NCI-H2227 (cell line): ENCODE measurements around the gene PIAS1.
A peak's percentile ranks its signal among the peaks of the same experiment; 100 is the strongest.
"Not testable (repeated sequence)": the region's sequence is repeated elsewhere in the genome, so short reads cannot be mapped to it uniquely, and the experiment has no call there.

ENCODE experiments used
- DNase-seq: peaks from one replicate; lab custom pipeline; 2025; ENCODE audit not compliant: unreplicated experiment; lab: John Stamatoyannopoulos, UW

Gene PIAS1

GRCh38 chr15:68201879-68202261, 147.8 kb downstream of the PIAS1 start:
- DNase-seq, result no peak

- DNase-seq, result not testable (repeated sequence)
Measured at GRCh38 chr15:68202994-68203393, 148.9 kb downstream of the PIAS1 start.

- DNase-seq, result no peak
Measured at GRCh38 chr15:68203486-68203885, 149.4 kb downstream of the PIAS1 start.

GRCh38 chr15:68203956-68204355, 149.8 kb downstream of the PIAS1 start:
- DNase-seq, result no peak

GRCh38 chr15:68204361-68204760, 150.2 kb downstream of the PIAS1 start:
- DNase-seq, result no peak

GRCh38 chr15:68204776-68205557, 150.9 kb downstream of the PIAS1 start, which contains the start of gene CALML4:
CALML4 (minus strand) TSS chr15:68205332; CDS start chr15:68205247, 85 bp downstream.
- no peak for DNase-seq

- no peak for DNase-seq
Measured at GRCh38 chr15:68205558-68205944, 151.4 kb downstream of the PIAS1 start.

- no peak for DNase-seq
Measured at GRCh38 chr15:68205954-68206539, 151.9 kb downstream of the PIAS1 start.

GRCh38 chr15:68206711-68207151, 152.6 kb downstream of the PIAS1 start:
- DNase-seq, result no peak

GRCh38 chr15:68207176-68207935, 153.2 kb downstream of the PIAS1 start:
- DNase-seq, result no peak

GRCh38 chr15:68208136-68208535, 154.0 kb downstream of the PIAS1 start:
- no peak for DNase-seq

GRCh38 chr15:68208636-68209240, 154.6 kb downstream of the PIAS1 start:
- DNase-seq, result no peak

GRCh38 chr15:68209272-68209671, 155.2 kb downstream of the PIAS1 start:
- DNase-seq, result no peak

- DNase-seq, result no peak
Measured at GRCh38 chr15:68209735-68210408, 155.8 kb downstream of the PIAS1 start.

GRCh38 chr15:68210409-68210756, 156.3 kb downstream of the PIAS1 start:
- DNase-seq, result no peak

- peak; percentile 70 for DNase-seq
Measured at GRCh38 chr15:68210821-68211655, 156.9 kb downstream of the PIAS1 start.

GRCh38 chr15:68211656-68212320, 157.7 kb downstream of the PIAS1 start:
- DNase-seq, result no peak

- DNase-seq, result not testable (repeated sequence)
Measured at GRCh38 chr15:68213491-68213845, 159.4 kb downstream of the PIAS1 start.

- no peak for DNase-seq
Measured at GRCh38 chr15:68213991-68214837, 160.1 kb downstream of the PIAS1 start.
